IMR-90 (cell line): ENCODE data around the gene MIB1. TPM values are rescaled to one million over a fixed set of nuclear protein-coding genes. Genes with fewer than 3 reads are reported as not detected.

Source experiments
- ATAC-seq: fragments of 200-7000 bp; cut with Tn5 transposase; 2 replicates; pipeline ENCODE4 v1.9.1; 2020; ENCODE audit warnings: low read depth, mild to moderate bottlenecking, moderate library complexity
- BruUV-seq: library from RNA; stranded (reverse); fragments of 400-500 nt; replicated peaks from 2 replicates; lab custom pipeline; 2021; lab: Mats Ljungman, UMichigan
- CTCF ChIA-PET: fragments of 300-600 bp; formaldehyde crosslinking; extraction: SDS; loops from one replicate; lab custom pipeline; 2021; ENCODE audit warnings: antibody characterized with exemption; lab: Yijun Ruan, JAX
- POLR2A ChIA-PET: fragments of 300-600 bp; sonication (Branson Sonifier 250); formaldehyde crosslinking; loops from one replicate; lab custom pipeline; 2022; ENCODE audit warnings: antibody characterized with exemption; ENCODE audit not compliant: unreplicated experiment; lab: Charles Lee
- DNase-seq: peaks from one replicate; pipeline ENCODE4 v3.0.0; 2013
- H2AFZ ChIP-seq: replicated peaks from 2 replicates; pipeline ENCODE3; 2013; ENCODE audit warnings: low read length, mild to moderate bottlenecking; ENCODE audit not compliant: poor library complexity
- H2AK5ac ChIP-seq: 2 replicates; pipeline ENCODE4 v1.6.1; 2013; ENCODE audit warnings: low read depth, low read length, inconsistent platforms
- H2AK9ac ChIP-seq: replicated peaks from 2 replicates; pipeline ENCODE3; 2013; ENCODE audit warnings: mild to moderate bottlenecking, low read depth, low read length, moderate library complexity; ENCODE audit not compliant: poor library complexity
- H2BK120ac ChIP-seq: 2 replicates; pipeline ENCODE4 v1.6.1; 2013; ENCODE audit warnings: low read depth, low read length, inconsistent platforms
- H2BK15ac ChIP-seq: 3 replicates; pipeline ENCODE4 v1.6.1; 2013; ENCODE audit warnings: low read depth, low read length, inconsistent platforms
- H2BK20ac ChIP-seq: 2 replicates; pipeline ENCODE4 v1.6.1; 2013; ENCODE audit warnings: low read depth, mild to moderate bottlenecking, inconsistent platforms, low read length, moderate library complexity
- H2BK5ac ChIP-seq: 2 replicates; pipeline ENCODE4 v1.6.1; 2013; ENCODE audit warnings: mild to moderate bottlenecking, low read depth, low read length, inconsistent platforms; ENCODE audit not compliant: poor library complexity, severe bottlenecking
- H3K14ac ChIP-seq: replicated peaks from 2 replicates; pipeline ENCODE4 v1.6.1; 2013; ENCODE audit warnings: low read depth, low read length, inconsistent platforms
- H3K18ac ChIP-seq: 2 replicates; pipeline ENCODE4 v1.6.1; 2013; ENCODE audit warnings: low read depth, low read length, control low read depth
- H3K23ac ChIP-seq: 2 replicates; pipeline ENCODE4 v1.6.1; 2013; ENCODE audit warnings: low read depth, low read length, inconsistent platforms
- H3K27ac ChIP-seq: 2 replicates; pipeline ENCODE4 v1.5.1; 2013; ENCODE audit warnings: mild to moderate bottlenecking, control low read depth, low read length; ENCODE audit not compliant: insufficient read depth
- H3K27me3 ChIP-seq: 2 replicates; pipeline ENCODE4 v1.6.1; 2013; ENCODE audit warnings: low read length; ENCODE audit not compliant: control insufficient read depth, insufficient read depth
- H3K36me3 ChIP-seq: 2 replicates; pipeline ENCODE4 v1.6.1; 2013; ENCODE audit warnings: low read length, mixed read lengths; ENCODE audit not compliant: control insufficient read depth, insufficient read depth
- H3K4ac ChIP-seq: 2 replicates; pipeline ENCODE4 v1.6.1; 2013; ENCODE audit warnings: low read depth, low read length, inconsistent platforms
- H3K4me1 ChIP-seq: 2 replicates; pipeline ENCODE4 v1.6.1; 2013; ENCODE audit warnings: low read length, mixed read lengths; ENCODE audit not compliant: control insufficient read depth, insufficient read depth
- H3K4me2 ChIP-seq: 2 replicates; pipeline ENCODE4 v1.6.1; 2013; ENCODE audit warnings: low read depth, mild to moderate bottlenecking, control low read depth, low read length, moderate library complexity
- H3K4me3 ChIP-seq: 2 replicates; pipeline ENCODE4 v1.5.1; 2013; ENCODE audit warnings: low read depth, mild to moderate bottlenecking, control low read depth, low read length, moderate library complexity; ENCODE audit not compliant: insufficient read depth
- H3K56ac ChIP-seq: 2 replicates; pipeline ENCODE4 v1.6.1; 2013; ENCODE audit warnings: low read length, inconsistent platforms; ENCODE audit not compliant: insufficient read depth; ENCODE audit errors: extremely low read depth
- H3K79me1 ChIP-seq, 2 experiments: 2 replicates each; pipeline ENCODE4 v1.6.1; 2013; ENCODE audit warnings: low read length in 2 of 2, inconsistent platforms in 1 of 2, low read depth in 1 of 2
- H3K9ac ChIP-seq: 2 replicates; pipeline ENCODE4 v1.6.1; 2013; ENCODE audit warnings: low read depth, low read length, control low read depth
- H3K9me1 ChIP-seq: 2 replicates; pipeline ENCODE4 v1.6.1; 2013; ENCODE audit warnings: low read length, inconsistent platforms; ENCODE audit not compliant: insufficient read depth
- H3K9me3 ChIP-seq: 2 replicates; pipeline ENCODE4 v1.6.1; 2013; ENCODE audit warnings: low read length; ENCODE audit not compliant: control insufficient read depth, insufficient read depth
- H4K20me1 ChIP-seq: 2 replicates; pipeline ENCODE4 v1.6.1; 2013; ENCODE audit warnings: low read length, inconsistent platforms; ENCODE audit not compliant: insufficient read depth
- H4K5ac ChIP-seq: 2 replicates; pipeline ENCODE4 v1.6.1; 2013; ENCODE audit warnings: mild to moderate bottlenecking, low read depth, low read length, control low read depth
- H4K8ac ChIP-seq, 2 experiments: 2 replicates each; pipeline ENCODE4 v1.6.1; 2013; ENCODE audit warnings: low read depth in 2 of 2, low read length in 2 of 2, control low read depth in 1 of 2, inconsistent platforms in 1 of 2
- H4K91ac ChIP-seq: 2 replicates; pipeline ENCODE4 v1.6.1; 2013; ENCODE audit warnings: low read depth, low read length, inconsistent platforms; ENCODE audit not compliant: insufficient read depth
- CTCF ChIP-seq: conservative IDR thresholded peaks from 2 replicates; pipeline ENCODE4 v1.5.1; 2012; ENCODE audit warnings: mild to moderate bottlenecking, low read depth, low read length, improper control_type of control experiment
- MAZ ChIP-seq: IDR thresholded peaks from 2 replicates; pipeline ENCODE4 v1.6.1; 2012; ENCODE audit warnings: low read depth, mild to moderate bottlenecking, low read length, improper control_type of control experiment, moderate library complexity, borderline replicate concordance
- MXI1 ChIP-seq: IDR thresholded peaks from 2 replicates; pipeline ENCODE4 v1.6.1; 2012; ENCODE audit warnings: low read depth, mild to moderate bottlenecking, low read length, moderate library complexity, borderline replicate concordance
- NFE2L2 ChIP-seq: fragments of 150-350 bp; IDR thresholded peaks from 2 replicates; pipeline ENCODE4 v1.6.1; 2016; ENCODE audit warnings: low read depth, mild to moderate bottlenecking, low read length
- POLR2A ChIP-seq: IDR thresholded peaks from 2 replicates; pipeline ENCODE4 v1.6.1; 2012; ENCODE audit warnings: mild to moderate bottlenecking, low read depth, low read length
- RAD21 ChIP-seq: IDR thresholded peaks from 2 replicates; pipeline ENCODE4 v1.6.1; 2012; ENCODE audit warnings: low read length, improper control_type of control experiment
- RCOR1 ChIP-seq: IDR thresholded peaks from 2 replicates; pipeline ENCODE4 v1.6.1; 2012; ENCODE audit warnings: mild to moderate bottlenecking, low read length, improper control_type of control experiment; ENCODE audit not compliant: insufficient replicate concordance
- SMC3 ChIP-seq: fragments of 150-350 bp; IDR thresholded peaks from 2 replicates; pipeline ENCODE4 v1.6.1; 2016; ENCODE audit warnings: low read depth, mild to moderate bottlenecking, antibody characterized with exemption, low read length, moderate library complexity
- WGBS, 2 experiments: methylation state at CpG; one replicate each; pipeline versions ENCODE4 v1.1.5 to v1.1.7; 2013; ENCODE audit warnings: missing lambda C conversion rate in 2 of 2; ENCODE audit not compliant: insufficient read length in 1 of 2; ENCODE audit errors: extremely low coverage in 2 of 2; 5-methylcytosine and 5-hydroxymethylcytosine counted together
- dilution Hi-C: fragments of 300-500 bp; cut with HindIII; formaldehyde crosslinking; loops from one replicate; pipeline ENCODE4 v1.14.3; 2018; ENCODE audit warnings: low sequenced_read_pairs; ENCODE audit not compliant: unreplicated experiment
- in situ Hi-C: fragments of 300-500 bp; cut with MboI; formaldehyde crosslinking; loops from 3 replicates; pipeline ENCODE4 v1.14.3; 2019; ENCODE audit warnings: low sequenced_read_pairs, inconsistent platforms, mixed read lengths
- intact Hi-C: fragments of 100-400 bp; cut with micrococcal nuclease; formaldehyde crosslinking; loops from 2 replicates; pipeline ENCODE4 v1.10.0; 2022
- polyA plus RNA-seq, 3 experiments: library from polyadenylated mRNA; depleted of rRNA; stranded (reverse); fragments of >200 nt; gene quantifications; 2 replicates each; pipeline ENCODE4 v1.2.3, GENCODE V29; 2012; ENCODE audit warnings: low replicate concordance in 1 of 3
- total RNA-seq: library from RNA; depleted of rRNA; stranded (reverse); fragments of >200 nt; gene quantifications from 2 replicates; pipeline ENCODE4 v1.2.3, GENCODE V29; 2012

Gene MIB1
- total and polyA plus RNA-seq, 2 of the 4 experiments (the other 2 are of a cell fraction): 5.9 to 80.1 TPM

GRCh38 chr18:21911551-21911950, 171.0 kb downstream of the MIB1 start:
- Histone ChIP-seq H2AK9ac (no peak overlapping the region), H4K20me1 (no peaks in the 10 kb centered on the region), H2BK120ac (no peak overlapping the region), H3K4me2 (no peak overlapping the region), H3K23ac (no peak overlapping the region), H3K9ac (no peak overlapping the region), H3K9me3 (no peaks in the 10 kb centered on the region), H3K14ac (no peak overlapping the region), H3K27me3 (peaks cover 23% of the 10 kb centered on the region), H3K9me1 (no peaks in the 10 kb centered on the region), H3K18ac (no peak overlapping the region), H2BK5ac (no peak overlapping the region), H3K27ac (no peak overlapping the region), H4K5ac (no peak overlapping the region), H3K36me3 (no peaks in the 10 kb centered on the region), H3K56ac (no peak overlapping the region), H2AFZ (no peak overlapping the region), H3K4ac (no peak overlapping the region), H4K8ac (no peak overlapping the region), H2BK15ac (no peak overlapping the region), H2AK5ac (no peak overlapping the region), H2BK20ac (no peak overlapping the region), H3K4me1 (no peaks in the 10 kb centered on the region), H3K79me1 (no peaks in the 10 kb centered on the region), H4K91ac (no peak overlapping the region), H3K4me3 (no peak overlapping the region)
- intact Hi-C loops: loop anchor here (10.0 kb wide), 1 partner anchor 1073 kb away; no protein-coding TSS in a partner anchor
- 17% methylated on average over 1 of the region's 5 CpGs; no CpG with 5 or more reads in 1 of the 2 experiments for WGBS, 2 experiments
- dilution Hi-C loops: no loop called here
- ATAC-seq (no peak), DNase-seq (no peak)
- POLR2A ChIA-PET: no interaction called here
- CTCF ChIA-PET: no interaction called here
- TF ChIP-seq CTCF (no peak), RAD21 (no peak), RCOR1 (no peak), POLR2A (no peak), SMC3 (no peak), MAZ (no peak), MXI1 (no peak), NFE2L2 (no peak)
- in situ Hi-C loops: loop anchor here (5.0 to 25.0 kb wide), 3 partner anchors 46 to 1076 kb away; no protein-coding TSS in a partner anchor
- no TSS peak for BruUV-seq
